Measurements from ENCODE around the gene ZNF827.

DNA sequence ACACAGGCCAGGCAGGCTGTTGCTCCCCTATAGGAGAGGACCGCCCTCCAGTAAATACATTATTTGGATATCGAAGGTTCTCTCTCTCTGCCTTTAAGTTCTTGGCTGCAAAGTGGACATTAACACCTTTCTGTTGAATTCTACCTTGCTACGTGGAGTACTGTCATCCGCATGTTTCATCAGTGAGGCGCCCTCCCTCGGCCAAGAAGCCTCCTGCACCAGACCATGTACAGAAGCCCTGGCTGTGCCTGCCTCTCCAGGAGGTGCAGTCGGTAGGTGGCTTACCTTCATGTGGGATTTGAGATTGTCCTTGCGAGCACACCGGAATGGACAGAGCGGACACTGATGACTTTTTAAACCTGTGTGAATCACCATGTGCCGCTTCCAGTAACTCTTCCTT lies 46.7 kb downstream of the ZNF827 start:
- TF ChIP-seq SMC3 (conservative IDR thresholded peaks at IDR 0.05; ENCODE audit: insufficient read depth, low read depth, low read length) (no peak), ZEB2 (IDR thresholded peaks at IDR 0.05) (no peak), EP300 (IDR thresholded peaks at IDR 0.05; ENCODE audit: low read length) (no peak), BMI1 (IDR thresholded peaks at IDR 0.05; ENCODE audit: low read length) (no peak), ZNF224 (CRISPR knock-in tag; IDR thresholded peaks at IDR 0.05) (no peak), HCFC1 (IDR thresholded peaks at IDR 0.05; ENCODE audit: low read depth, low read length) (no peak), TAF1 (IDR thresholded peaks at IDR 0.05; ENCODE audit: control insufficient read depth, extremely low read depth, insufficient read depth, low read length, severe bottlenecking) (no peak), SIN3A (IDR thresholded peaks at IDR 0.05; ENCODE audit: borderline replicate concordance in 2 of 2, control insufficient read depth in 1 of 2, low read depth in 2 of 2, low read length in 2 of 2) (no peak), MYC (IDR thresholded peaks at IDR 0.05; ENCODE audit: low read depth, low read length) (no peak), MYC (CRISPR knock-in tag; IDR thresholded peaks at IDR 0.05; ENCODE audit: borderline replicate concordance, low read depth) (no peak)
- TF ChIP-seq, protein P1, sequence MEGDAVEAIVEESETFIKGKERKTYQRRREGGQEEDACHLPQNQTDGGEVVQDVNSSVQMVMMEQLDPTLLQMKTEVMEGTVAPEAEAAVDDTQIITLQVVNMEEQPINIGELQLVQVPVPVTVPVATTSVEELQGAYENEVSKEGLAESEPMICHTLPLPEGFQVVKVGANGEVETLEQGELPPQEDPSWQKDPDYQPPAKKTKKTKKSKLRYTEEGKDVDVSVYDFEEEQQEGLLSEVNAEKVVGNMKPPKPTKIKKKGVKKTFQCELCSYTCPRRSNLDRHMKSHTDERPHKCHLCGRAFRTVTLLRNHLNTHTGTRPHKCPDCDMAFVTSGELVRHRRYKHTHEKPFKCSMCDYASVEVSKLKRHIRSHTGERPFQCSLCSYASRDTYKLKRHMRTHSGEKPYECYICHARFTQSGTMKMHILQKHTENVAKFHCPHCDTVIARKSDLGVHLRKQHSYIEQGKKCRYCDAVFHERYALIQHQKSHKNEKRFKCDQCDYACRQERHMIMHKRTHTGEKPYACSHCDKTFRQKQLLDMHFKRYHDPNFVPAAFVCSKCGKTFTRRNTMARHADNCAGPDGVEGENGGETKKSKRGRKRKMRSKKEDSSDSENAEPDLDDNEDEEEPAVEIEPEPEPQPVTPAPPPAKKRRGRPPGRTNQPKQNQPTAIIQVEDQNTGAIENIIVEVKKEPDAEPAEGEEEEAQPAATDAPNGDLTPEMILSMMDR (IDR thresholded peaks at IDR 0.05 in 2 of 3, conservative IDR thresholded peaks at IDR 0.05 in 1 of 3; ENCODE audit: insufficient read depth in 2 of 3, low read depth in 1 of 3, low read length in 3 of 3) = peak; percentile 34 to 53 (median 51)
- TF ChIP-seq, protein P2, sequence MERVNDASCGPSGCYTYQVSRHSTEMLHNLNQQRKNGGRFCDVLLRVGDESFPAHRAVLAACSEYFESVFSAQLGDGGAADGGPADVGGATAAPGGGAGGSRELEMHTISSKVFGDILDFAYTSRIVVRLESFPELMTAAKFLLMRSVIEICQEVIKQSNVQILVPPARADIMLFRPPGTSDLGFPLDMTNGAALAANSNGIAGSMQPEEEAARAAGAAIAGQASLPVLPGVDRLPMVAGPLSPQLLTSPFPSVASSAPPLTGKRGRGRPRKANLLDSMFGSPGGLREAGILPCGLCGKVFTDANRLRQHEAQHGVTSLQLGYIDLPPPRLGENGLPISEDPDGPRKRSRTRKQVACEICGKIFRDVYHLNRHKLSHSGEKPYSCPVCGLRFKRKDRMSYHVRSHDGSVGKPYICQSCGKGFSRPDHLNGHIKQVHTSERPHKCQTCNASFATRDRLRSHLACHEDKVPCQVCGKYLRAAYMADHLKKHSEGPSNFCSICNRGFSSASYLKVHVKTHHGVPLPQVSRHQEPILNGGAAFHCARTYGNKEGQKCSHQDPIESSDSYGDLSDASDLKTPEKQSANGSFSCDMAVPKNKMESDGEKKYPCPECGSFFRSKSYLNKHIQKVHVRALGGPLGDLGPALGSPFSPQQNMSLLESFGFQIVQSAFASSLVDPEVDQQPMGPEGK (CRISPR knock-in tag; IDR thresholded peaks at IDR 0.05; ENCODE audit: borderline replicate concordance) = no peak

Data from K562 (cell line).